ENCODE data around the gene SPATA2L. TPM values are rescaled to one million over a fixed set of nuclear protein-coding genes. Genes with fewer than 3 reads are reported as not detected.

SPATA2L gene
- total RNA-seq, 1 donor from 2014 or later = 24.0 TPM

DNA sequence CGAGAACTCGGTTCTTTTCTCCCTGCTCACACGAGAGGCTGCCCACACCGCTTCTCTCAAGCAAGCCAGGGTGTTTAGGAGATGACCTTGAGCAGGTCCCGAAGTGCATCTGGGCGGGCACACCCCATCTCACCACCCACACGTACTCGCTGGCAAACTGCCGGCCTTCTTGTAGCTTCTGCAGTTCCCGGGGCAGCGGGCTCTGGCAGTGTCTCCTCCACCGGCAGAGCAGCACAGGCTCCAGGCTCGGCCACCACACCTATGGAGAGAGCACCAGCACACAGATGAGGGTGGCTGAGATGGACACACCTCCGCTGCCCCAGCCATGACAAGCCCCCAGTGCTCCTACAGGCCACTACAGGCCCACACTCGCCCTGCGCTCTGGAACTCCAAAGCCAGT lies 43.3 kb upstream of the SPATA2L start:
- Histone ChIP-seq H3K36me3 (ENCODE audit: control insufficient read depth, insufficient read depth, low read length) (peaks cover 5% of the 10 kb centered on the region), H3K27me3 (ENCODE audit: control insufficient read depth, insufficient read depth, low read length) (no peaks in the 10 kb centered on the region), H3K4me3 (ENCODE audit: low read depth, low read length) (no peak overlapping the region)
- TF ChIP-seq CTCF (IDR thresholded peaks at IDR 0.05; ENCODE audit: insufficient read depth, low read length, poor library complexity, severe bottlenecking) = no peak
- no peak for DNase-seq (ENCODE audit: low read depth)

GRCh38 chr16:89742948-89743347 lies 41.4 kb upstream of the SPATA2L start:
- H3K36me3 ChIP-seq (ENCODE audit: control insufficient read depth, insufficient read depth, low read length) = peaks cover 5% of the 10 kb centered on the region
- no peak for TF ChIP-seq CTCF (IDR thresholded peaks at IDR 0.05; ENCODE audit: insufficient read depth, low read length, poor library complexity, severe bottlenecking)

GRCh38 chr16:89741342-89742014 lies 40.0 kb upstream of the SPATA2L start:
- Histone ChIP-seq H3K36me3 (ENCODE audit: control insufficient read depth, insufficient read depth, low read length) (peaks cover 5% of the 10 kb centered on the region), H3K4me3 (ENCODE audit: low read depth, low read length) (no peak overlapping the region)
- no peak for TF ChIP-seq CTCF (IDR thresholded peaks at IDR 0.05; ENCODE audit: insufficient read depth, low read length, poor library complexity, severe bottlenecking)

More at GRCh38 chr16:89742948-89743347, 41.4 kb upstream of the SPATA2L start:
- no peak for DNase-seq (ENCODE audit: low read depth)
- H3K27me3 ChIP-seq (ENCODE audit: control insufficient read depth, insufficient read depth, low read length) = no peaks in the 10 kb centered on the region
- no peak overlapping the region for H3K4me3 ChIP-seq (ENCODE audit: low read depth, low read length)

GRCh38 chr16:89739383-89739782 lies 37.9 kb upstream of the SPATA2L start:
- peaks cover 4% of the 10 kb centered on the region for H3K36me3 ChIP-seq (ENCODE audit: control insufficient read depth, insufficient read depth, low read length)
- TF ChIP-seq CTCF (IDR thresholded peaks at IDR 0.05; ENCODE audit: insufficient read depth, low read length, poor library complexity, severe bottlenecking) = no peak

More at GRCh38 chr16:89741342-89742014, 40.0 kb upstream of the SPATA2L start:
- no peak for DNase-seq (ENCODE audit: low read depth)
- no peaks in the 10 kb centered on the region for H3K27me3 ChIP-seq (ENCODE audit: control insufficient read depth, insufficient read depth, low read length)

GRCh38 chr16:89738538-89739317 lies 37.2 kb upstream of the SPATA2L start:
- DNase-seq (ENCODE audit: low read depth) = no peak
- Histone ChIP-seq H3K27me3 (ENCODE audit: control insufficient read depth, insufficient read depth, low read length) (no peaks in the 10 kb centered on the region), H3K4me3 (ENCODE audit: low read depth, low read length) (no peak overlapping the region), H3K36me3 (ENCODE audit: control insufficient read depth, insufficient read depth, low read length) (peaks cover 2% of the 10 kb centered on the region)
- no peak for TF ChIP-seq CTCF (IDR thresholded peaks at IDR 0.05; ENCODE audit: insufficient read depth, low read length, poor library complexity, severe bottlenecking)

More at GRCh38 chr16:89739383-89739782, 37.9 kb upstream of the SPATA2L start:
- Histone ChIP-seq H3K27me3 (ENCODE audit: control insufficient read depth, insufficient read depth, low read length) (no peaks in the 10 kb centered on the region), H3K4me3 (ENCODE audit: low read depth, low read length) (no peak overlapping the region)
- no peak for DNase-seq (ENCODE audit: low read depth)
